ENCODE data around the gene DYNLRB1. TPM values are rescaled to one million over a fixed set of nuclear protein-coding genes. Genes with fewer than 3 reads are reported as not detected.

Gene DYNLRB1
- total RNA-seq, 4 donors from 2014 or later: 20.8 to 289 (median 149) TPM

DNA sequence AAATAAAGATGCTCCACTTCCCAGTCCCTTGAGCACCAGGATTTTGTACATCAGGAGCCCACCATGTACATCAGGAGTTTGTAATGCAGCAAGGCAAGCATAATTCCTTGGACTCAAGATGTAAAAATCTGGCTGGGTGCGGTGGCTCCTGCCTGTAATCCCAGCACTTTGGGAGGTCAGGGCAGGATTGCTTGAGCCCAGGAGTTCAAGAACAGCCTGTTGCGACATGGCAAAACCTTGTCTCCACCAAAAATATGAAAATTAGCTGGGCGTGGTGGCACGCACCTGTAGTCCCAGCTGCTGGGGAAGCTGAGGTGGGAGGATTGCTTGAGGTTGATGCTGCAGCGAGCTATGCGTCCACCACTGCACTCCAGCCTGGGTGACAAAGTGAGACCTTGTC is 26.2 kb downstream of the DYNLRB1 start:
- Histone ChIP-seq H3K4me1 (no peaks in the 10 kb centered on the region), H3K4me3 (no peak overlapping the region), H3K36me3 (no peaks in the 10 kb centered on the region), H3K27me3 (no peaks in the 10 kb centered on the region), H3K9me3 (no peaks in the 10 kb centered on the region), H3K27ac (no peak overlapping the region)
- DNase-seq: no peak
- no peak for TF ChIP-seq POLR2A (IDR thresholded peaks at IDR 0.05)
- TF ChIP-seq, protein P1, sequence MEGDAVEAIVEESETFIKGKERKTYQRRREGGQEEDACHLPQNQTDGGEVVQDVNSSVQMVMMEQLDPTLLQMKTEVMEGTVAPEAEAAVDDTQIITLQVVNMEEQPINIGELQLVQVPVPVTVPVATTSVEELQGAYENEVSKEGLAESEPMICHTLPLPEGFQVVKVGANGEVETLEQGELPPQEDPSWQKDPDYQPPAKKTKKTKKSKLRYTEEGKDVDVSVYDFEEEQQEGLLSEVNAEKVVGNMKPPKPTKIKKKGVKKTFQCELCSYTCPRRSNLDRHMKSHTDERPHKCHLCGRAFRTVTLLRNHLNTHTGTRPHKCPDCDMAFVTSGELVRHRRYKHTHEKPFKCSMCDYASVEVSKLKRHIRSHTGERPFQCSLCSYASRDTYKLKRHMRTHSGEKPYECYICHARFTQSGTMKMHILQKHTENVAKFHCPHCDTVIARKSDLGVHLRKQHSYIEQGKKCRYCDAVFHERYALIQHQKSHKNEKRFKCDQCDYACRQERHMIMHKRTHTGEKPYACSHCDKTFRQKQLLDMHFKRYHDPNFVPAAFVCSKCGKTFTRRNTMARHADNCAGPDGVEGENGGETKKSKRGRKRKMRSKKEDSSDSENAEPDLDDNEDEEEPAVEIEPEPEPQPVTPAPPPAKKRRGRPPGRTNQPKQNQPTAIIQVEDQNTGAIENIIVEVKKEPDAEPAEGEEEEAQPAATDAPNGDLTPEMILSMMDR (IDR thresholded peaks at IDR 0.05): no peak
- intact Hi-C loops (cut with DNase I; ENCODE audit: low total_unique reads): no loop called here

DNA sequence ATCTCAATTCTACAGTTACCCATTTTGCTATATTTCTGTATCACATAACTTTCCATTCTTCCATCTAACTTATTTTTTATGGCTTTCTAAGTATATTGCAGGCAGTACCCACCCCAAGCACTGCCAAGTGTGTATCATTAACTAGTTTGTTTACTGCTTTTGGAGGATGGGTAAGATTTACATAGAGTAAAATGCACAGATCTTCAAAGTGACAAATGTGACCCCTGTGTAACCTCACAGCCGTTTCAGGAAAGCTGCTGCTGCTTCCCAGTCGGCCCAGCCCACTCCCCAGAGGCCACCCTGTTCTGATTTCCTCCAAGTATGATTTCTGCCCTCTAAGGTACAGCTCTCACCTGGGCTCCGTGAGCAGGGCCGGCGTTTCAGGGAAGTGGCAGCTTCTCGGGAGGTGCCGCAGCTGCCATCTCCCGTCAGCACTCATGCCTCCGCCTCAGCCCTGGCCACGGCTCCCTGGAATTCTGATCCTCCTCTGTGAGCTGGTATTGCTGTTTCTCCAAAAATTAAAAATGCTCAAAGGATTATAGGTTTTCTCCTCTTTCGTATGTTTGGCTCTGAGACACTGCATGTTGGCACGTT is 27.3 kb downstream of the DYNLRB1 start:
- intact Hi-C loops (cut with DNase I; ENCODE audit: low total_unique reads): no loop called here
- no peak for TF ChIP-seq POLR2A (IDR thresholded peaks at IDR 0.05)
- TF ChIP-seq, protein P1 (IDR thresholded peaks at IDR 0.05): no peak
- no peak overlapping the region for H3K27ac ChIP-seq
- H3K27me3 ChIP-seq: no peaks in the 10 kb centered on the region
- H3K4me3 ChIP-seq: no peak overlapping the region
- no peaks in the 10 kb centered on the region for H3K36me3 ChIP-seq
- no peaks in the 10 kb centered on the region for H3K4me1 ChIP-seq
- H3K9me3 ChIP-seq: no peaks in the 10 kb centered on the region
- DNase-seq: no peak

DNA sequence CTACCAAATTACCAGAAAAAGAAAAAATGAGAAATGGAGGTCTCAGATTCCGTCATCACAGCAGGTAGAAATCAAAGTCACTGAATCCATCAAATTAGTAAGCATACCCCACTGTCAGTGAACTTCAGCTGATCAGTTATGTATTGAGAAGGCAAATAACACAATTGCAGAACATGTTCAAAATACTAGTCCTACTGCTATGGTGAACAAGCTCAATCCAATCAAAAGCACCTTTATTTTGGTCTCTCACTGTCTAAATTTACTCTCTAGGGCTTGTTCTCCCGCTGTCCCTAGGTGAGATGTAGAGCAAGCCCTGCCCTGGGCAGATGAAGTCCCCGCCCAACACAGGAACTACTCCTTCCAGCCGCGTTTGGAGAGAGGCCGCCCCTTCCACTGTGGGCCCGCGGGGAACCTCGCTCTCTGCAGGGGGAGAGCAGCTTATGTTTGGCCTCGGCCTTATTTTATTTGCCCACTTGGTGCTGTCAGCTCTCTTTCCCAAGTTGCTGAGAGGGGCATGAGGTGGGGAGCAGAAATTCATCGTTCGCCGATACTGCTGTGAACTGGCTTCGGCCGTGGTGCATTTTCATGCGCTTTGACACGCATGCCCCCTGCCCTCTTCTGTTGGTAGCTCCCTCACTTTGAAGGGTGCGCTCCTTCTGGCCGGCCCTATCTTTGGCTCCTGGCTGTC is 28.0 kb downstream of the DYNLRB1 start:
- intact Hi-C loops (cut with DNase I; ENCODE audit: low total_unique reads): no loop called here
- no peaks in the 10 kb centered on the region for H3K27me3 ChIP-seq
- H3K27ac ChIP-seq: no peak overlapping the region
- H3K4me1 ChIP-seq: no peaks in the 10 kb centered on the region
- TF ChIP-seq POLR2A (IDR thresholded peaks at IDR 0.05): no peak
- TF ChIP-seq, protein P1 (IDR thresholded peaks at IDR 0.05): no peak
- no peaks in the 10 kb centered on the region for H3K36me3 ChIP-seq
- no peak overlapping the region for H3K4me3 ChIP-seq
- DNase-seq: no peak
- H3K9me3 ChIP-seq: no peaks in the 10 kb centered on the region

DNA sequence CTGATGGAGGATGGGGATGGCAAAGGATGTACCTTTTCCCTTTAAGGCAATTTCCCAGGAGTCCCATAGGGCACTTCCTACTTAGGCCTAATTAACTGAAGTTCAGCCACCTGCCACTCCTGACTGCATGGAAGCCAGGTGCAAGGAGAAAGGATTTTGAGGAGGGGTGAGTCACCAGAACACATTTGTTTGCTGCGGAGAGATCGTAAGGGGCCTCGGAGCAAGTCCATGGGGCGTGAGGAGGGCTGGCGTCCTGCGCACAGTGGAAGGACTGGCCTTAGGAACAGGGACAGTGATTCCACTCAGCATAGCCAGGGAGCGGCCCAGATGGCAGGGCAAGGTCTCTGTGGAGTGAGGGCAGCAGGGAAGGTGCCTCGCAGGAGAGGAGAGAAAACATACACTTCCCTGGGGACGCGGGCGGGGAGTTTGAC is 30.5 kb downstream of the DYNLRB1 start:
- no peaks in the 10 kb centered on the region for H3K36me3 ChIP-seq
- no peak for TF ChIP-seq POLR2A (IDR thresholded peaks at IDR 0.05)
- TF ChIP-seq, protein P1 (IDR thresholded peaks at IDR 0.05): no peak
- intact Hi-C loops (cut with DNase I; ENCODE audit: low total_unique reads): no loop called here

DNA sequence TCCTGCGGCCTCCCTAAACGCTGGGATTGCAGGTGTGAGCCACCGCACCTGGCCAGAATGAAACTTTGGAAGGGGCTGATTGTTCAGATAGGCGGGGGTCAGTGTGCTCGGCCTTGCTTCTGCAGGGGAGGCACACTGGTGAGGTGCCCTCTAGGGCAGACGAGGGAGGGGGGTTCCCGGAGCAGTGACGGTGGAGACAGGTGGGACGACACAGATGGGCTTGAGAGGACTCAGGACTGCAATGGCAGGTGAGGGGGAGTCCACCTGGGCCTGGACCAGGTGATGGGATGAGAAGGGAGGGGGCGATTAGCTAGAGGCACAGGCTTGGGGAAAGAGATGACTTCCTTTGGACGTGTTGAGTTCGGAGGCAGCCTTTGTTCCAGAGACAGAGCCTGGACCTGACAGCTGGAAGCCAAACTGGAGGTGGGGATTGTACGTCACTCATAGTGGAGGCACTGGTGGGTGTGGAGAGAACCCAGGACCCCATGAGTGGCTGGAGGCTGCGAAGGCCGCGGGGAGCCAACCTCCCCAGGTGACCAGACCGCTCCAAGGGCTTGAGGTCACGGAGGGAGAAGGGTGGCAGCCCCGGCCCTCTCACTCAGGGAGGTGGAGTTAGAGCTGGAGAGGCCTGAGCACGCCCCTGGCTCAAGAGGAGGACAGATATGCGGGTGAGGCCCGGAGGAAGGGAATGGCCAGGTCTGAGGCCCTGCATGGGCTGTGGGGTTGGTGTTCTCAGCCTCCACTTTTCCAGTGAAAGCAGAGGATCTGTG is 31.8 kb downstream of the DYNLRB1 start:
- no peak overlapping the region for H3K27ac ChIP-seq
- no peak for DNase-seq
- no peak overlapping the region for H3K4me3 ChIP-seq
- H3K4me1 ChIP-seq: no peaks in the 10 kb centered on the region
- H3K9me3 ChIP-seq: no peaks in the 10 kb centered on the region
- intact Hi-C loops (cut with DNase I; ENCODE audit: low total_unique reads): no loop called here
- H3K27me3 ChIP-seq: no peaks in the 10 kb centered on the region
- no peaks in the 10 kb centered on the region for H3K36me3 ChIP-seq
- TF ChIP-seq, protein P1 (IDR thresholded peaks at IDR 0.05): no peak
- TF ChIP-seq POLR2A (IDR thresholded peaks at IDR 0.05): no peak

More for the DNA sequence above, 30.5 kb downstream of the DYNLRB1 start:
- no peak overlapping the region for H3K27ac ChIP-seq
- no peaks in the 10 kb centered on the region for H3K27me3 ChIP-seq
- H3K9me3 ChIP-seq: no peaks in the 10 kb centered on the region
- no peak for DNase-seq
- H3K4me3 ChIP-seq: no peak overlapping the region
- no peaks in the 10 kb centered on the region for H3K4me1 ChIP-seq
